HG03135 (cell line): ENCODE results near the gene BIRC6.
"Not testable (repeated sequence)": the region's sequence is repeated elsewhere in the genome, so short reads cannot be mapped to it uniquely, and the experiment has no call there.

Experiments
- ATAC-seq: cut with Tn5 transposase; IDR thresholded peaks from one replicate; pipeline ENCODE4 v1.9.1; 2021; ENCODE audit warnings: mild to moderate bottlenecking, moderate library complexity; ENCODE audit not compliant: unreplicated experiment

Gene BIRC6

GRCh38 chr2:32496662-32497061, 139.8 kb downstream of the BIRC6 start:
- ATAC-seq, result no peak

GRCh38 chr2:32498306-32498705, 141.5 kb downstream of the BIRC6 start:
- ATAC-seq, result no peak

DNA sequence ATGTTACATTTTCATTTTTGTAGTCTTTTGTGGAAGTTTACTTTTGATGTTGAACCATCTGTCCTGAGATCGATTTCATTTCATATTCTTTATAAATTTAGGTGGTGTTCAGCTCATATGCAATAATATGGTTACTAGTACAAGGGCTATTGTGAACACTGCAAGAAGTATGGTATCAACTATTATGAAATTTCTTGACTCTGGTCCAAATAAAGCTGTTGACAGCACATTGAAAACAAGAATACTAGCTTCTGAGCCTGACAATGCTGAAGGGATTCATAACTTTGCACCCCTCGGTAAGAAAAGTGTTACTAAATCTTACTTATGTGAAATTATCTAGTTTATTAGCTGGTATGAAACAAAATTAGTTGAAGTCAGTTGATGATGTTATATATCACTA, 146.1 kb downstream of the BIRC6 start:
- ATAC-seq, result no peak

DNA sequence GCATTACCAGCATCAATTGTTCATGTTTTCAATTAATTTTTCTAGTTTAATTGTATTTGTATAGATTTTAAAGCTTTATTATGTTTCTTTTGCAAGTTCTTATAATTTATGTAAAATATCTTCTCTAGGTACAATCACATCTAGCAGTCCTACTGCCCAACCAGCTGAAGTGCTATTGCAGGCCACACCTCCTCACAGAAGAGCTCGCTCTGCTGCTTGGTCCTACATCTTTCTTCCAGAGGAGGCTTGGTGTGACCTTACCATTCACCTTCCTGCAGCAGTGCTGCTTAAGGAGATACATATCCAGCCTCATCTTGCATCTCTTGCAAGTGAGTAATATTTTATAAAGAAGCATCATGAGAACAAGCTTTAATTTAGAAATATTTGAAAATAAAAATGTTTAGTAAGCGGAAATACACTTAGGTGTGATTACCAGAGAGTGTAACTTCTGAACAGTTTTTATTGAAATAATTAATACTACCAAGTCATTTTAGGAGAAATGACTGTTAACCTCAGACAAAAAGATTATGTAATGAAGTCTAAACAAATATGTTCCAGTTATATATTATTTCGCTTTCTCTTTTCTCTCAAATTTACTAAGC, 148.2 kb downstream of the BIRC6 start:
- ATAC-seq, result no peak

- no peak for ATAC-seq
Measured at GRCh38 chr2:32506446-32506845, 149.6 kb downstream of the BIRC6 start.

GRCh38 chr2:32514946-32515345, 158.1 kb downstream of the BIRC6 start:
- no peak for ATAC-seq

GRCh38 chr2:32516567-32516966, 159.7 kb downstream of the BIRC6 start:
- ATAC-seq, result no peak

GRCh38 chr2:32522770-32523169, 165.9 kb downstream of the BIRC6 start:
- no peak for ATAC-seq

GRCh38 chr2:32523686-32524085, 166.9 kb downstream of the BIRC6 start:
- ATAC-seq, result no peak

GRCh38 chr2:32532341-32532740, 175.5 kb downstream of the BIRC6 start:
- no peak for ATAC-seq

GRCh38 chr2:32532961-32533360, 176.1 kb downstream of the BIRC6 start:
- ATAC-seq, result no peak

DNA sequence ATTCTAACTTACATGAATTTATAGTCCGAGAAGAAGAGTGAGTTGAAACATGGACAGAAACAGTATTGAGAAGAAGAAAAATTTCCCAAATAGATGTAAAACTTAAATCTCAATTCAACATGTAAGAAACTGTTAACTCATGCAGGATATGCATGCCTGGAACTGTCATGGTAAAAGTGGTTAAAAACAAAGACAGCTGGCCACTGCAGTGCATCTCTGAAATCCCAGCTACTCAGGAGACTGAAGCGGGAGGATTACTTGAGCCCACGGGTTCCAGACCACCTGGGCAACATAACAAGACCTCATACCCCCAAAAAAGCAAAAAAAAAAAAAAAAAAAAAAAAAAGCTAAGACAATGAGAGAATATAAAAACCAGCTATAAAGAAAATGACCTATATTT, 178.0 kb downstream of the BIRC6 start:
- no peak for ATAC-seq

DNA sequence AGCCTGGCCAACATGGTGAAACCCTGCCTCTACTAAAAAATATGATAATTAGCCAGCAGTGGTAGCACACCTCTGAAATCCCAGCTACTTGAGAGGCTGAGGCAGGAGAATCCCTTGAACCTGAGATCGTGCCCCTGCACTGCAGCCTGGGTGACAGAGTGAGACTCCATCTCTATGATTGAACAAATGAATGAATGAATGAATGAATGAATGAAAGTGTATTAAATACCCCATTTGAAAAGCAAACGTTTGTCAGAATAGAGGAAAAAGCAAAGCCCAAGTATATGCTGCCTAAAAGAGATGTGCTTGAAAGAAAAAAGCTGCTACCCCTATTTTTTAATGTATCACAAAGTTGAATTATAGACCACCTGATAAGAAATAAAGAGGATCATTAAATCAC, 181.9 kb downstream of the BIRC6 start:
- ATAC-seq, result no peak

- ATAC-seq, result not testable (repeated sequence)
Measured at GRCh38 chr2:32552483-32552882, 195.7 kb downstream of the BIRC6 start.

DNA sequence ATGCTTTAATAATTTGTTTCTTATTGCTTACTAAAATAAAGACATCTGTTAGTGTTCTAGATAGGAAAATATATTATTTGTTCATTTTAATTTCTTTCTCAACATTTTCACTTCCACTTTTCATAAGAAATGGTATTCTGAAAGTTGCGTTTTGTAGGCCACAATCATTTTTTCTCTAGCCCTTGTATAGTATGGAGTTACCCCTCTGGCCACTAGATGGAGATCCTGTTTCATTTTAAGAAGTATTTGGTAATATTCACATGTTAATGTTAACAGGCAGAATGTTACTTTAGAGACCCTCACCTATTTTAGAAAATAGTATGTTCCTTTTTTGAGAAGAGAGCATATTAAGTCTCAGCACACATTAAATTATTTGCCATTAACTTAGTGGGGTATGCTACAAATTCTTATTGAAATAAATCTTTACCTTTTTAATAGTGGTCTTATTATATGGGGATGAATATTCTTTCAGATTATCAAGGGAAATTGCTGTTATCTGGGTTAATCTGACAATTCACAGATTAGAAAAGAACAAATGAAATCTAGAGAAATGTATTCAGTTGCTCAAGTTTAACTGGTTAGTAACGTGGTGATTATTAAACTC, 197.1 kb downstream of the BIRC6 start:
- ATAC-seq, result peak; percentile 87

DNA sequence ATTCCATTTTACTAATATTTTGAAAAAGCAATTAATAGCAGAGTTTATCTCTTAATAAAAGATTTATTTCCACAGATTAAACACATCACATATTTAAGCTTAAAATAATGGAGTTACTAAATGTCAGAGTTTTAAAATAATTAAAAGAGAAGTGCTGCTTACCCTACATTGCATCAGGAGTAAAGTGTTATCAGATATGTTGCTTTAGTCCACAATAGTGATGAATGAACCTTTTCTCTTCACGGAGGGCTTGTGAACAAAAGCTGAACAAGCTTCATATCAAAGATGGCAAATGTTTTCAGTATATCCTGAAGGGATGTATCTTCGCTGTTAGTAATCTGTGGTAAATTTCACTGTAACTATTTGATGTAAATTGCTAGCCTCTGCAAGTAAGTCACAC, 201.7 kb downstream of the BIRC6 start:
- ATAC-seq, result no peak

DNA sequence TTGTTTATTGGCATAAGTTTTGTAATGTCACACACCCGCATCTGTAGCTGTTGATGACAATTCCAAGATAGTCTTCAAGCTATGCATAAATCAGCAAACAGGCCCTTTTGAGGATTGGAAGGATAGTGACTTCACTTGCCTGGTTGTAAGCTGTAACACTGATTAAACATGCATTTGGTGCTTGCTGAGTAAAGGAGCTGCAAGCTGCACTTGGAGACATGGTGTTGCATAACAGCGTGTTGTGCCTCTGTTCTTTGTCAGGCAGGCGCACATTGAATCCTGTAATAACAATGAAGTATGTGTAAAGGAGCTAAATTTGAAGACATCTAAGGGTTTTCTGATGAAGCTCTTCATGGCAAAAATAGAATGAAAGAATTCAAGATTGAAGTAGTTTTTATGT, 202.3 kb downstream of the BIRC6 start:
- ATAC-seq, result no peak

DNA sequence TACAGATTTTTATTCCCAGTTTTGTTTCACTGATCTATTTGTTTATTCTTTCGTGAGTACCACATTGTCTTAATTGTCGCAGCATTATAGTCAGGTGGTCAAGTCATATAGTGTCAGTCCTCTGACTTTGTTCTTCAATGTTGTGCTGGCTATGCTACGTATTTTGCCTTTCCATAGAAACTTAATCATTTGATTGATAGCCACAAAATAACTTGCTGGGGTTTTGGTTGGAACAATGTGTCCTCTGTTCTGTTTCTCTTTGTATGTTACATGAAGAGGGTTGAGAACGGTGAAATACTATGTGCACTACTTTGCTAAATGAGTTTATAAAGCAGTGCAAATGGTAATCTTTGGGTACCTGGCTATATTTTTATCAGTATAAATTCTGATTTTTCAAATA, 206.1 kb downstream of the BIRC6 start:
- ATAC-seq, result no peak

DNA sequence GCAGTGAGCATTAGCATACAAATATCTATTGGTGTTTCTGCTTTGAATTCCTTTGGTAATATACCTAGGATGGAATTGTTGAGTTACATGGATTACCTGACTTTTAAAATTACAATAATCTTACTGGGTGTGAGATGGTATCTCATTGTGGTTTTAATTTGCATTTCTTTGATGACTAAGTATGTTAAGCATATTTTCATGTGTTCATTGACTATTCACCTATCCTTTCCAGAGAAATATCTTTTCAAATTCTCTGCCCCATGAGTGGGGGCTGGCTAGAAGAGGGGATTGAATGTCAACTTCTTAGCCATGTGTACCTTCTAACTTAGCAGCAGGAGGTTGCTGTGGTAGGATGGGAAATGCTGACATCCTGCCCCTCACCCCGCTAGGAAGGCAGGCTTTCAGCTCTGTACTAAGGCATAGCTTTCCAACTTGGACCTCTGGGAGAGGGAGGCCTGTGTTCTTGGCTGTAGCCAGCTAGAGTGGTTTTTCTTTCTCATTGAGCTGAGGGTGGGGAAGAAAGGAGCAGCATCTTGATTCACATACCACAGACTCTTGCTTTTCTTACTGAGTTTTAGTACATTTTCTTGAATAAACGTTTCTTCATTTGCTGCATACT, 207.7 kb downstream of the BIRC6 start:
- no peak for ATAC-seq

DNA sequence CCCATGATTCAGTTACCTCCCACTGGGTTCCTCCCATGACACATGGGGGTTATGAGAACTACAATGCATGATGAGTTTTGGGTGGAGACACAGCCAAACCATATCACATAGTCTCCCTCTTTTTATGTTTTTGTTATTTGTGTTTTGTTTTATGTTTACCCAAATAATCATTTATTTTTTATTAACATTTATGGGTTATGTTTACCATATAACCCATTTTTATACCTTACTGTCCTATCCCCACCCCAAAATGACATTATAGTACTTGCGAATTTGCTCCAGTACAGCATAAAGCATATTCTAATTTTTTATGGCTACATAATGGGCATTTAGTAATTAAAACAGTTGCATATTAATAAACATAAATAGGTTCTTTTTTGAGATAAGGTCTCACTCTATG, 209.1 kb downstream of the BIRC6 start:
- no peak for ATAC-seq

DNA sequence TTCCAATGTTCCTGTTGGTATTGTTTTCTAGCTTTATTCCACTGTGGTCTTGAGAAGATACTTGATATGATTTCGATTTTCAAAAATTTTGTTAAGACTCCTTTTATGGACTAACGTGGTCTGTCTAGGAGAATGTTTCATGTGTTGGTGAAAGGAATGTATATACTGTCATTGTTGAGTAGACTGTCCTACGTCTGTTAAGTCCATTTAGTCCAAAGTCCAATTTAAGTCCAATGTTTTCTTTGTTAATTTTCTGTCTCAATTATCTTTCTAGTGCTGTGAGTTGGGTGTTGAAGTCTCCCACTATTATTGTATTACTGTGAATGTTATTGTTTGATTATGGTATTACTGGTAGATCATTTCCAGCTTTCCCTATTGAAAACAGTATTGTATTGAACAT, 215.2 kb downstream of the BIRC6 start:
- no peak for ATAC-seq

DNA sequence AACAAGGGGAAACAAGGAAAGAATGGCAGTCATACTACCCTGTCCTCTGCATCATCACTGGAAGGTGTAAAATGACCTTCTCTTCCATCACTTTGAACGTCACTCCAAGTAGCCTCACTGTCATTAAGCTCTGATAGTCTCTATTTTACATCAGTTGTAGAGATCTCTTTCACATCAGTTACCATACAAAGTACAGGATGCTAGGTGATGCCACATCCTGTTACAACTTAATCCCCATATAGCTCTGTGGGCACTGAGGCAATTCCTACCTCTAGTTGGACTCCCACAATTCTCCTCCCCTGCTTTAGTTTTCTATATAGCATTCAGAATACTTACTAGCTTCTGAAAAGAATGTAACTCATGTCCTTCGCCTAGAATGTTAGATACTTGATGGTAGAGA, 215.9 kb downstream of the BIRC6 start:
- ATAC-seq, result no peak
